GM12872 (cell line): ENCODE measurements around the gene FBXW11.

Experiments
- TF ChIP-seq, protein P1 (sequence below): IDR thresholded peaks from 3 replicates; pipeline ENCODE4 v1.5.1; 2011; ENCODE audit warnings: low read depth, mild to moderate bottlenecking, low read length, moderate library complexity; ENCODE audit not compliant: insufficient read depth

FBXW11 gene

DNA sequence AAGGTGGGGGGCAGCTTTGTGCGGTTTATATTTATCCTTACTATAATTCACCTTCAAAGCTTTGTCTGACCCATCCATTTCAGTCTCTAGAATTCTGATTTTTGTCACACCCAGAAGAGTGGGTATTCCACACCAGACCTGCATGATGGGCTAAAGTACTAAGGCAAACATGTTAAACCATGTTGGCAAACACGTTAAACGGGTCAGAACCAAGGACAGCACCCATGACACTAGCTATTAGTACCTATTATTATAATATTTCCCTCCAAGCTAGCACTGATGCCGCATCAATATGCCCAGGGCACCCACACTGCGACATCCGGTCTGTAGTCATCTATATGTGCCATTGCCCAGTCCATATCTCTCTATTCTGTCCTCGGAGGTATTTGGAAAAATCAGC, 104.7 kb downstream of the FBXW11 start:
- TF ChIP-seq, protein P1, sequence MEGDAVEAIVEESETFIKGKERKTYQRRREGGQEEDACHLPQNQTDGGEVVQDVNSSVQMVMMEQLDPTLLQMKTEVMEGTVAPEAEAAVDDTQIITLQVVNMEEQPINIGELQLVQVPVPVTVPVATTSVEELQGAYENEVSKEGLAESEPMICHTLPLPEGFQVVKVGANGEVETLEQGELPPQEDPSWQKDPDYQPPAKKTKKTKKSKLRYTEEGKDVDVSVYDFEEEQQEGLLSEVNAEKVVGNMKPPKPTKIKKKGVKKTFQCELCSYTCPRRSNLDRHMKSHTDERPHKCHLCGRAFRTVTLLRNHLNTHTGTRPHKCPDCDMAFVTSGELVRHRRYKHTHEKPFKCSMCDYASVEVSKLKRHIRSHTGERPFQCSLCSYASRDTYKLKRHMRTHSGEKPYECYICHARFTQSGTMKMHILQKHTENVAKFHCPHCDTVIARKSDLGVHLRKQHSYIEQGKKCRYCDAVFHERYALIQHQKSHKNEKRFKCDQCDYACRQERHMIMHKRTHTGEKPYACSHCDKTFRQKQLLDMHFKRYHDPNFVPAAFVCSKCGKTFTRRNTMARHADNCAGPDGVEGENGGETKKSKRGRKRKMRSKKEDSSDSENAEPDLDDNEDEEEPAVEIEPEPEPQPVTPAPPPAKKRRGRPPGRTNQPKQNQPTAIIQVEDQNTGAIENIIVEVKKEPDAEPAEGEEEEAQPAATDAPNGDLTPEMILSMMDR: no peak

DNA sequence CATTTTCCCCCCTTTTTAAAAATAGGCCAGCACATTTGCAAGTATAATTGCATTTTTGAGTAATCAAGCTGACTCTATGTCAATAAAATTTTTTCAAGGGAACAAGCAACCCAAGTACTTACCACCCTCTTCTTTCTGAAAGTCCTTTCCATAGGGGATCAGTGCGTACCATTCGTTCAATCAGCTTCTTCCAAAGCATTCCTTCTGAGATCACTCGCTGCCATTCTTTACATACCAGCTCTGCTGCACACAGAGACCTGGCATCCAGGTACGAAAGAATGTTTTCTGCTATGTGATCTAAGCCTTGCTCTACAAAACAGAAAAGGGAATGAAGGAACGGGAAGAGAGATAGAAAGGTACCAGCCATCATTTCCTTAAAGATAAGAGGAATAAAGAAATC, 106.6 kb downstream of the FBXW11 start:
- TF ChIP-seq, protein P1: no peak

DNA sequence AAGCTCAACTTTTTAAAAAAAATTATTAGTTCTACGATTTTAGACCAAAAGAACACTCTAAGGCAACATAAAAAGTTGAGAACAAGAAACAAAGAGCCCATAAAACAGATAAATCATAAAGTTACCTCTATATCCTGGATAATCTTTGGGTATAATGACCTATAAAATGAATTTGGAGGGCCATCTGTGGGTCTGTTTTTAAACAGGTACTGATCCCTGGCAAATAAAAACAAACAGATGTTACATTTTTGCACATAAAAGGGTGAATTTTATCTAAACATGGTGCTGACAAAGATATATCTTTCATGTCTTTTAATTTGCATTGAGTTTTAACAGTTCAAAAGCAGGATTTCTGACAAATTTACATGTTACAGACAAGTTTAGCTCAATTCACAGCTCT, 107.6 kb downstream of the FBXW11 start:
- TF ChIP-seq, protein P1: no peak

DNA sequence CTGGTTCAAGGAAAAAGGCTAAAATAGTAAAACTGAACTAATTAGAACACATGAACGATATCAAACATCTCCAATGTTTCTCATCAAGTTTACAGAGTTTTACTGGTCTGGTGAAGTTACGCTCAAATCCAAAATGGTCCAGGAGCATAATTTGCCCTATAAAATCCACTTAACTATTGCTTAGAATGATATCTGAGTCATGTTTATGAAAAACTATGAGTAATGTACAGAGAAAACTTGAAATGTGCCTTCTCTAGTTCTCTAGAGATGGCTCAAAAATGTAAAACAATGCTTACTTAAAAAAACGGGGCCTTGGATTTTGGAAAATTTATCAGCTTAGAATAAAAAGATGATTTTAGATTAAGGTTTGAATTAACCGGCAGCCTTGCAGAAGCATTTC, 108.1 kb downstream of the FBXW11 start:
- TF ChIP-seq, protein P1: no peak

DNA sequence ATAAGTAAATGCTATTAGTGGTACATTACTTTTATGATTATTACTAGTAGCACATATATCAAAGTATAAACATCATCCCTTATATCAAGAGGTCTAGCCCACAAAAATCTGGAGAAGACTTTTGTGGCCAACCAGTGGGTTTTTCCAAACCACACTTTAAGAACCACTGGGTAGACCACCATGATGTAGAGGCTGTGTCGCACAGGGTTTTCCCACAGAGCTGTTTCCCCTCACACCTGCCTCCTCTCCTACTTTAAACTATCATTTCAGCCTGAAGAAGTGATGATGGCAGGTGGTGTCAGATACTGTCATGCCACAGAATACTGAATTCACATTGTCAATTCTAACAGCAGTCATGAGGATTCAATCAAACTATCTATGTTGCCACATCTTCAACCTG, 109.2 kb downstream of the FBXW11 start:
- TF ChIP-seq, protein P1: no peak

DNA sequence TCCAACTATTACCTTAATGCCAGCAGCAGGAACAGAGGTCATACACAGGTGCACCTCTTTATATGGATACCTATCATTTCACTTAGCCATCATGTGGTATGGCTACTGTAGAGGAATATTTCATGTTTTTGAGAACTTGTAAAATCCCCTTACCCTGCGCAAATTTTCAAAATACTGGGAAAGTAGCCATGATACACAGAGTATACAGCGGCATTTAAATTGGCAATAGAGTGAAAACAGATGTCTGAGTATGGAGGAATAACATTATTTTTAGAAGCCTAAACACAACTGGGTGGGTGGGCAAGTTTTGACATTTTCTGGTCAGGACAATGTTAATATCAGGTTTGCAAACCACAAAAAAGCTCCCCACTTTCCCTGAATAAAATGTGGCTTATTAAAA, 111.4 kb downstream of the FBXW11 start:
- TF ChIP-seq, protein P1: no peak

DNA sequence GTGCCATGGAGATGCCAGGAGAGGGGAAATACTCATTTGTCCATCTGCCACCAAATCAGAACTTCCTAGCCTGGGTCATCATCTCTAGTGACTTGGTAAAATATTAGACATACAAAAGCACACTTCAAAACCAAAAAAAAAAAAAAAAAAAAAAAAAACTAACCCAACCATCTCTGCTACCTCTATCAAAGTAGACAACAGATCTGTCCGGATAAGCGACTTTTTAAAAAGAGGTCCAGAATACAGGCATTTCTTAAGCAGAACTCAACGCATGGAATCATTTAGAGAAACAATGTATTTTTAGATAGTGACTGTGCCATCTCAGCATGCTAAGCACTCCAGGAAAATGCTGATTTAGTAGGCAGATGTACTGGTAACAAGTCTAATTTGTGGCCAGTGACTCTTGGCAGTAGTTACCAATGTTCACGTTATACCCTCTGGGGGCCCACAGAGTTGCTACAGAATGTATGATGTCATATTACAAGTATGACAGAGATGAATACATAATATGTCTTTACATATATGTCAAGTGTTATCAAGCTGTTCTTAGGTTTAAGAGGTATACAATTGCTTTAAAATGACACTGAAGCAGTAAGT, 113.0 kb downstream of the FBXW11 start:
- TF ChIP-seq, protein P1: no peak

DNA sequence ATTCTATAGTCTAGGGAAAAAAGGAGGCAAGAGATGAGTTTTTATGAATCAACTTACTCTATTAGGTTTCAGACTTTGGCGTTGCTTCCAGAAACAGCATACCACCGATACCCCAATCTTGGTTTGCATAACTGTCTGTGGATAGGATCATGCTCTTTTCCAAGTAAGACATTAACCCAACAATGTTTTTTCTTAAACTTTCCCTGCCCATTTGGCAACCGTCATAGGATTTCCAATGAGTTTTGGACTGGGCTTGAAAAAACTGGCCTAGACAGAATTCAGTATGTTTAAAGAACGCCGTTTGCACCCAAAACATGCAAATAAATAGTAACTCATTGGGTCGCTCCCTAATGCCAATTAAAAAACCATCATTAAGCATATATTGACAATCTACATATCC, 114.8 kb downstream of the FBXW11 start:
- TF ChIP-seq, protein P1: no peak
